HCT116 (cell line): ENCODE data around the gene RALGPS1. TPM values are rescaled to one million over a fixed set of nuclear protein-coding genes. Genes with fewer than 3 reads are reported as not detected.
A peak's percentile ranks its signal among the peaks of the same experiment; 100 is the strongest.

Source experiments
- ATAC-seq: fragments of 200-7000 bp; cut with Tn5 transposase; 2 replicates; pipeline ENCODE4 v1.9.1; 2020; ENCODE audit warnings: mild to moderate bottlenecking, moderate library complexity
- BruUV-seq: library from RNA; stranded (reverse); fragments of 400-500 nt; replicated peaks from 2 replicates; lab custom pipeline; 2021; lab: Mats Ljungman, UMichigan
- CTCF ChIA-PET: fragments of 300-600 bp; sonication (Branson Sonifier 250); formaldehyde crosslinking; loops from one replicate; lab custom pipeline; 2021; ENCODE audit warnings: antibody characterized with exemption; lab: Charles Lee
- POLR2A ChIA-PET: fragments of 300-600, 350-600 bp; sonication (Branson Sonifier 250); formaldehyde crosslinking; loops from one replicate; lab custom pipeline; 2021; ENCODE audit warnings: antibody characterized with exemption; lab: Charles Lee
- RAD21 ChIA-PET, 2 experiments: fragments of 300-600 bp; sonication (Branson Sonifier 250); formaldehyde crosslinking; loops; one replicate each; lab custom pipeline; 2023; ENCODE audit warnings: low total read pairs in 2 of 2; ENCODE audit not compliant: uncharacterized antibody in 2 of 2, unreplicated experiment in 2 of 2, low non-redundant PET in 1 of 2; lab: Charles Lee
- DNase-seq: peaks from one replicate; pipeline ENCODE4 v3.0.0-alpha.2; 2010; ENCODE audit warnings: low read depth, low spot score
- H2AFZ ChIP-seq: fragments of 200-600 bp; shearing (Covaris generic), sonication (generic); 2 replicates; pipeline ENCODE4 v1.6.1; 2017; ENCODE audit warnings: low read depth, mixed run types, mixed read lengths, antibody characterized with exemption, low read length; ENCODE audit not compliant: poor library complexity, severe bottlenecking
- H3K27ac ChIP-seq: 2 replicates; pipeline ENCODE4 v1.5.1; 2012; ENCODE audit warnings: low read depth, low read length
- H3K27me3 ChIP-seq: fragments of 200-600 bp; sonication (generic); 2 replicates; pipeline ENCODE4 v1.6.1; 2016; ENCODE audit warnings: mixed run types, low read length, mixed read lengths; ENCODE audit not compliant: insufficient read depth
- H3K36me3 ChIP-seq, 2 experiments: fragments of 200-500 bp in 1 of 2; fragments of 200-600 bp in 1 of 2; sonication (Bioruptor generic) in 1 of 2; sonication (generic) in 1 of 2; 2 replicates each; pipeline versions ENCODE4 v1.5.1 to v1.6.1; 2014 to 2016; ENCODE audit warnings: low read length in 2 of 2, inconsistent platforms in 1 of 2, mixed read lengths in 1 of 2, mixed run types in 1 of 2; ENCODE audit not compliant: insufficient read depth in 2 of 2, control insufficient read depth in 1 of 2
- H3K4me1 ChIP-seq, 2 experiments: fragments of 200-600 bp in 1 of 2; sonication (generic) in 1 of 2; 2 replicates each; pipeline versions ENCODE4 v1.5.1 to v1.6.1; 2012 to 2017; ENCODE audit warnings: low read length in 2 of 2, inconsistent platforms in 1 of 2, mild to moderate bottlenecking in 1 of 2, mixed read lengths in 1 of 2, mixed run types in 1 of 2, moderate library complexity in 1 of 2; ENCODE audit not compliant: insufficient read depth in 2 of 2, control insufficient read depth in 1 of 2
- H3K4me2 ChIP-seq: fragments of 200-600 bp; sonication (generic); 2 replicates; pipeline ENCODE4 v1.6.1; 2017; ENCODE audit warnings: mixed run types, low read length, mixed read lengths
- H3K4me3 ChIP-seq, 2 experiments: fragments of 200-600 bp in 1 of 2; sonication (generic) in 1 of 2; replicated peaks in 1 of 2; 2 replicates each; pipeline ENCODE4 v1.5.1; 2011 to 2016; ENCODE audit warnings: low read length in 2 of 2, control low read depth in 1 of 2, low read depth in 1 of 2, mild to moderate bottlenecking in 1 of 2, mixed read lengths in 1 of 2, mixed run types in 1 of 2
- H3K79me2 ChIP-seq: fragments of 200-600 bp; sonication (generic); 2 replicates; pipeline ENCODE4 v1.6.1; 2017; ENCODE audit warnings: mild to moderate bottlenecking, mixed run types, low read length, moderate library complexity, mixed read lengths; ENCODE audit not compliant: insufficient read depth
- H3K9ac ChIP-seq: fragments of 200-600 bp; sonication (generic); 2 replicates; pipeline ENCODE4 v1.6.1; 2016; ENCODE audit warnings: low read length, mixed read lengths
- H3K9me2 ChIP-seq: fragments of 200-600 bp; sonication (generic), shearing (Covaris generic); 2 replicates; pipeline ENCODE4 v1.6.1; 2017; ENCODE audit warnings: mixed run types, mild to moderate bottlenecking, moderate library complexity; ENCODE audit not compliant: insufficient read depth
- H3K9me3 ChIP-seq, 2 experiments: fragments of 200-500 bp in 1 of 2; fragments of 200-600 bp in 1 of 2; sonication (Bioruptor generic) in 1 of 2; sonication (generic) in 1 of 2; 2 replicates each; pipeline ENCODE4 v1.6.1; 2014 to 2017; ENCODE audit warnings: low read length in 2 of 2, mixed read lengths in 2 of 2, inconsistent platforms in 1 of 2, low read depth in 1 of 2, mild to moderate bottlenecking in 1 of 2, mixed run types in 1 of 2, moderate library complexity in 1 of 2; ENCODE audit not compliant: control insufficient read depth in 1 of 2, insufficient read depth in 1 of 2
- H4K20me1 ChIP-seq: fragments of 200-600 bp; sonication (generic), shearing (Covaris generic); 2 replicates; pipeline ENCODE4 v1.6.1; 2017; ENCODE audit warnings: mixed run types, mild to moderate bottlenecking, moderate library complexity; ENCODE audit not compliant: insufficient read depth
- CBX3 ChIP-seq: IDR thresholded peaks from 2 replicates; pipeline ENCODE4 v1.6.1; 2012; ENCODE audit warnings: low read depth
- CEBPB ChIP-seq: IDR thresholded peaks from 2 replicates; pipeline ENCODE4 v1.6.1; 2012; ENCODE audit warnings: low read depth
- ELF1 ChIP-seq: IDR thresholded peaks from 2 replicates; pipeline ENCODE4 v1.6.1; 2012; ENCODE audit warnings: low read depth, borderline replicate concordance
- EZH2 ChIP-seq: fragments of 200-600 bp; sonication (generic); IDR thresholded peaks from 2 replicates; pipeline ENCODE4 v1.6.1; 2017; ENCODE audit warnings: antibody characterized with exemption, mixed run types
- FOSL1 ChIP-seq: IDR thresholded peaks from 2 replicates; pipeline ENCODE4 v1.6.1; 2012; ENCODE audit warnings: low read depth
- JUND ChIP-seq: IDR thresholded peaks from 2 replicates; pipeline ENCODE4 v1.6.1; 2012
- MAX ChIP-seq: IDR thresholded peaks from 2 replicates; pipeline ENCODE4 v1.6.1; 2012
- SP1 ChIP-seq: IDR thresholded peaks from 2 replicates; pipeline ENCODE4 v1.6.1; 2012; ENCODE audit warnings: low read depth
- TCF7L2 ChIP-seq: IDR thresholded peaks from 2 replicates; pipeline ENCODE4 v1.7.0; 2011; ENCODE audit warnings: borderline replicate concordance, inconsistent platforms; ENCODE audit not compliant: insufficient read depth, insufficient read length; ENCODE audit errors: extremely low read depth
- intact Hi-C: fragments of 100-400 bp; cut with micrococcal nuclease; formaldehyde crosslinking; loops from 2 replicates; pipeline ENCODE4 v1.10.0; 2022
- total RNA-seq: library from RNA; stranded (reverse); gene quantifications from one replicate; pipeline ENCODE4 v1.2.1, GENCODE V29; 2021; ENCODE audit not compliant: unreplicated experiment

Gene RALGPS1
- total RNA-seq, 1 experiment from 2014 or later, result 7.6 TPM

DNA sequence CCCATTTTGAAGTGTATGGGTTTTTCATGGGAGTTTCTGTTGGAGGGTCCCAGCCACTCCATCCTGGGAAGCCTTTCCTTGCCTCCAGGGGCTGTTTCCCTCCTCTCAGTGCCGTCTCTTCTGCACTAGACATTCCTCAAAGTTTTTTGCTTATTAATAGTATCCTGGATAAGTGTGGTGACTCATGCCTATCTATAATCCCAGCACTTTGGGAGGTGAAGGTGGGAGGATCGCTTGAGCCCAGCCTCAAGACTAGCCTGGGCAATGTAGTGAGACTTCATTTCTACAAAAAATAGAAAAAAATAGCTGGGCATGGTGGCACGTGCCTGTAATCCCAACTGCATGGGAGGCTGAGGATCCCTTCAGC is 43.1 kb downstream of the RALGPS1 start:
- Histone ChIP-seq H3K36me3 (no peaks in the 10 kb centered on the region), H2AFZ (no peak overlapping the region), H3K27ac (peak overlapping the region; percentile 68; the same call in 1 of the 2 replicates), H3K79me2 (no peaks in the 10 kb centered on the region), H4K20me1 (no peaks in the 10 kb centered on the region), H3K9ac (peak overlapping the region; percentile 37), H3K4me3 (peak overlapping the region in 1 of 2 experiments; percentile 21; a peak in 2 of 4 replicates), H3K9me3 (no peaks in the 10 kb centered on the region), H3K27me3 (no peaks in the 10 kb centered on the region), H3K9me2 (no peaks in the 10 kb centered on the region), H3K4me2 (peak overlapping the region; percentile 64), H3K4me1 (peaks cover 28 to 38% of the 10 kb centered on the region in 2 experiments)
- ATAC-seq, result peak; percentile 86
- peak; percentile 18 for DNase-seq
- TF ChIP-seq SP1 (peak; percentile 44; the same call in 1 of the 2 replicates), JUND (peak; percentile 68; the same call in 1 of the 2 replicates), FOSL1 (peak; percentile 60), MAX (0 out of 2 replicates have a peak, but pooled peaks have one; percentile 31), EZH2 (no peak), TCF7L2 (no peak), CEBPB (0 out of 2 replicates have a peak, but pooled peaks have one; percentile 15), CBX3 (peak; percentile 39; the same call in 1 of the 2 replicates)
- intact Hi-C loops, result no loop called here
- BruUV-seq, result no TSS peak
- ChIA-PET POLR2A (no interaction called here), RAD21 (interaction anchor here in 1 of 2 experiments (0.7 kb wide), 1 partner anchor 118 kb away, joined by 3 read pairs; no protein-coding TSS in a partner anchor), CTCF (interaction anchor here (0.9 to 2.3 kb wide), 7 partner anchors 8 to 257 kb away, joined by 3 to 6 read pairs (median 4); no protein-coding TSS in a partner anchor)

DNA sequence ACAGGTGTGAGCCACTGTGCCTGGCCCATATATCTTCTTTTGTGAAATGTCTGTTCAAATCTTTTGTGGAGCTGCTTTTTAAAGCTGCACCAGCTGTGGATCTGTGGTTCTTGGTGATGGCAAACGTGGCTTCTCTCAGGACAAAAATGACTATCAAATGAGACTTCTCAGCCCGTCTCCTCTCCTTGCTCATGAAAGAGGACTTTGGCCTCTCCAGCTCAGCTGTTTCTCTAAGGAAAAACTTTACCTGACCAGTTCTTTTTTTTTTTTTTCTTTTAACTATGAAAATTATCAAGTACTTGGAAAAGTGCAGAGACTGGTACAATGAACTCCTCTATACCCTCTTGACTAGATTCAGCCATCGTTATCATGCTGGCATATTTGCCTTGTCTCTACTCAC is 44.8 kb downstream of the RALGPS1 start:
- CTCF ChIA-PET, result no interaction called here
- H3K9me2 ChIP-seq, result no peaks in the 10 kb centered on the region
- ATAC-seq, result no peak
- no peak overlapping the region for H3K4me2 ChIP-seq
- H3K9me3 ChIP-seq, result no peaks in the 10 kb centered on the region
- DNase-seq, result no peak
- no peaks in the 10 kb centered on the region for H4K20me1 ChIP-seq
- no peak overlapping the region for H3K4me3 ChIP-seq
- H3K79me2 ChIP-seq, result no peaks in the 10 kb centered on the region
- H2AFZ ChIP-seq, result no peak overlapping the region
- no peaks in the 10 kb centered on the region for H3K36me3 ChIP-seq
- H3K27ac ChIP-seq, result no peak overlapping the region
- peaks cover 28 to 38% of the 10 kb centered on the region in 2 experiments for H3K4me1 ChIP-seq
- TF ChIP-seq ELF1 (no peak), EZH2 (no peak), MAX (no peak), JUND (no peak), SP1 (no peak)
- no peaks in the 10 kb centered on the region for H3K27me3 ChIP-seq
- intact Hi-C loops, result no loop called here
- RAD21 ChIA-PET, result no interaction called here
- POLR2A ChIA-PET, result no interaction called here
- no TSS peak for BruUV-seq
- H3K9ac ChIP-seq, result no peak overlapping the region
